Stimulated activated CD4-positive, alpha-beta T cell treated with anti-CD3 and anti-CD28 coated beads, Interleukin-2, amount 100 ng/mL, for 4 hours (primary cell): Measurements from ENCODE around the gene IARS2.
"Not testable (repeated sequence)": the region's sequence is repeated elsewhere in the genome, so short reads cannot be mapped to it uniquely, and the experiment has no call there.

Experiments used
- DNase-seq: peaks from one replicate; pipeline ENCODE4 v3.0.0-alpha.2; 2020; ENCODE audit warnings: low read depth

Gene IARS2

DNA sequence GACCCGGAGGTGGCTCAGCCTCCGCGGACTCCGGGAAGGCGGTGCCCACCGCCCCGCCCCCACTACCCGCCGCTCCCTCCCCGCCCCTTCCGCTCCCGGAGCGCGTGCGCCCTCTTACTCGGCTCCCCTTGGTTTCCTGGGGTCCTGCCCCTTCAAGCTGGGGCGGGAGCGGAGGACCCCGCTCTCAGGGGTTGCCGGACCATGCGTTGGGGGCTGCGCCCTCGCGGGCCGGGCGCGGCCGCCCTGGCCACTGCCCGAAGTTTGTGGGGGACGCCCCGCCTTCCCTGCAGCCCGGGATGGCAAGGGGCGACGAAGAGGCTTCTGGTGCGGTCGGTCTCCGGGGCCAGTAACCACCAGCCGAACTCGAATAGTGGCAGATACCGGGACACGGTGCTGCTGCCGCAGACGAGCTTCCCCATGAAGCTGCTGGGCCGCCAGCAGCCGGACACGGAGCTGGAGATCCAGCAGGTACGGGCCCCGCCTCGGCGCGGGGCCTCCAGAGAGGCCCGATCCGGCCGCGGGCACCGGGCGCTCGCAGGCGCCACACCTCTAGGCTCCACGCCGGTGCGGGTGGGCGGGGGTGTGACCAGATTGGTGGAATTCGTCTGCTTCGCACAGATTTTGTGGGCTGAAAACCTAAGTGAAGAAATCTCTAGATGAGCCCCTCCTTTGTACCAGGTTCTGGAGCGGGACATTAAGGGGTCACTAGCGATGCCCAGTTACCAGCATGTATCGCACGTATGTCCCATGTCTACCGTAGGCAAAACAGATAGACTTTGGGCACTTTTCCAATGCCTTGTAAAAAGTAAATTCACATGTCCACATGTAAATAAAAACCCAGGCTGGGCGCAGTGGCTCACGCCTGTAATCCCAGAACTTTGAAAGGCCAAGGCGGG is at the start of gene IARS2:
IARS2 (plus strand) TSS at position 117 of the 896 bp plus-strand sequence; CDS start at position 202, 85 bp downstream.
- DNase-seq = peak; percentile 91

- DNase-seq = no peak
These were observed 49.1 kb upstream of the IARS2 start for GRCh38 chr1:220044678-220045355.

- no peak for DNase-seq
These were observed 48.4 kb upstream of the IARS2 start for GRCh38 chr1:220045356-220046051.

- peak; percentile 91 for DNase-seq
These were observed 47.6 kb upstream of the IARS2 start, which contains the start of gene EPRS1 for GRCh38 chr1:220046052-220046930. EPRS1 (minus strand) TSS chr1:220046505; CDS start chr1:220046388, 117 bp downstream.

DNA sequence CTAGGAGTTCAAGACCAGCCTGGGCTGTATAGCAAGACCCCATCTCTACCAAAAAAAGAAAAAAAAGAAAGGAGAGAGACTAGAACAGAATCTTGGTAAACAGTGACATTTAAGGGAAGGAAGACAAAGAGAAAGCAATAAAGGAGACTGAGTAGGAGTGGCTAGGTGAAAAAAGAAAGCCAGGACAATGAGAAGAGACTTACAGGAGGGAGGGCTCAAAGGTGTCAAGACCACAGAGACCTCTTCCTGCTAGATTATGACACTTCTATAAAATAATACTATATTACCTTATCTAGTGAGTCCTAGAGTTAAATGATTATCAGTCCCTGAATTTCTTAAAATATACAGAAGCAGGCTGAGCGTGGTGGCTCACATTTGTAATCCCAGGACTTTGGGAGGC is 37.6 kb upstream of the IARS2 start:
- DNase-seq = no peak

DNA sequence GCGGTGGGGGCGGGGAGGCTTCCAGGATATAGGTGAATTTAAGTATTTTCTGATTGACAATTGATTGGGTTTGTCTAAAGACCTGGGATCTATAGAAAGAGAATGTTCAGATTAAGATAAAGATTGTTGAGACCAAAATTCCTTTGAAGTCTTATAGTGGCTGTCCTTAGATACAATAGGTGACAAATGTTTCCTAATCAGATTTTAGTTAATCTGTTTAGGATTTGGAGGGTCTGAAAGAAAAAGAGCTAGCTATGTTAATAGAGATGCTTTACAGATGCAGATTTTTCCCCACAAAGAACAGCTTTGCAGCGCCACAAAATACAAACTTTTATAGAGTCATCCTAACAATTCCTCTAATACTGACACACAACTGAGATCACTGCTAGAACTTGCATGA is 33.1 kb upstream of the IARS2 start:
- no peak for DNase-seq

DNA sequence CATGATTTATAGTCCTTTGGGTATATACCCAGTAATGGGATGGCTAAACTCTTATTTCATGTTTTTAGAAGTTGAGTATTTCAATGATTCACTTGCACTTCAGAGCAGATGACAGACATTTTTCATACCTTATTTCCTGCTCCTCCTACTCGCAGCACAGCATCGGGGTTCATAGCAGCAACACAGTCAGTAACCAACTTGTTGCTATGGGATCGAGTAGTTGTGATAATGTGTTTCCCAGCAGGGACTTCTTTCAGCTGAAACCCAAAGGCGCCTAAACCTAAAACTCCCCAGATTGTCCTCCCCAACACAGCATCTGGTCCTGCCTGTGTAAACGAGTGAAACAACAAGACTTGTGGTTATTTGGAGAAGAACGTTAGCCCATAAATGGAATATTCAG is 31.3 kb upstream of the IARS2 start:
- no peak for DNase-seq

- DNase-seq = no peak
These were observed 26.4 kb upstream of the IARS2 start for GRCh38 chr1:220067269-220068204.

DNA sequence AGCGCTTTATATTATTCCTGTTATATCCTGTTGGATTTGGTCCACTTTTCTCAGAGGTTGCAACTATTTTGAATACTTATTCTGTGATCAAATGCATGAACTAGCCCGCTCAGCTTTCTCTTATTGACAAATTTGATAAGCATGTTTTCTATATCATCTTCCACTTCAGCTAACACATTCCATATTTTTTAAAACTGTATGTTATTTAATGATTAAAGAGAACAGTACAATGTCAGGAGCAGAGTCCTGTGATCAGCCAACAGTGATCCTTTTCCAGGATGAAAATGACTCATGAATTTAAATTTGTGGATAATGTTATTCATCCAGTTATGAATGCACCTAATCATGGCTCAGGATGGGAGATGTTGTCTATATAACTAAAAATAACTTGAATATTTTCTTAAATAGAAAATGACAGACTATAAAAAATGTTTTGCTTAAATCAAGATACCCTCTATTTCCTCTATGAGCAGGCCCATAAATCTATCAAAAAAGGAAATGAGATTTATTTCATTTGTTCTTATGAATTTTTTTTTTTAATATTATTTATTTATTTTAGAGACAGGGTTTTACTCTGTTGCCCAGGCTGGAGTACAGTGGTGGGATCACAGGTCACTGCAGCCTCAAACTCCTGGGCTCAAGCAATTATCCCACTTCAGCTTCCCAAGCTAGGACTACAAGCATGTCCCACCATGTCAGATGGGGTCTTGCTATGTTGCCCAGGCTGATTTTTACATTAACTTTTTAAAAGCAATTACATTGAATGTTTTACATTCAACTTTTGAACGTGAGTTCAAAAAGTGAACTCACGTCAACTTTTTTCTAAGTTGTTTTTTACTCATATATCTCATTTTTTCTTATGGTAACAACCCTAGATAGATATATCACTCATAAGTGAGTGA is 16.8 kb upstream of the IARS2 start:
- no peak for DNase-seq

DNA sequence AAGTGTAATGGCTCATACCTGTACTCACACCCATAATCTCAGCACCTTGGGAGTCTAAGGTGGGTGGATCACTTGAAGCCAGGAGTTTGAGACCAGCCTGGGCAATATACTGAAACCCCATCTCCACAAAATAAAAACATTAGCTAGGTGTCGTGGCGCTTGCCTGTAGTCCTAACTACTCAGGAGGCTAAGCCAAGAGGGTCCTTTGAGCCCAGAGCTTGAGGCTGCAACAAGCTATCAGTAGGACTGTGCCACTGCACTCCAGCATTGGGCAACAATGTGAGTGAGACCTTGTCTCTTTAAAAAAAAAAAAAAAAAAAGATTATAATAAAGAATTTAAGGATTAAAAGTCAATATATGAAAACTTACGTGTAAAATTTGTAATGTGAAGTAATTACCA is 16.0 kb upstream of the IARS2 start:
- DNase-seq = no peak

GRCh38 chr1:220084460-220084859 is 9.5 kb upstream of the IARS2 start:
- DNase-seq = no peak

GRCh38 chr1:220086261-220086686 is 7.7 kb upstream of the IARS2 start:
- not testable (repeated sequence) for DNase-seq

- DNase-seq = peak; percentile 96
These were observed 4.0 kb upstream of the IARS2 start, which contains the start of gene BPNT1 for GRCh38 chr1:220089650-220090556. BPNT1 (minus strand) TSS chr1:220089788; CDS start chr1:220079846, 9,942 bp downstream.

GRCh38 chr1:220092694-220093093 is 1.2 kb upstream of the IARS2 start:
- DNase-seq = no peak

GRCh38 chr1:220093361-220094015 is 444 bp upstream of the IARS2 start:
- no peak for DNase-seq

GRCh38 chr1:220099826-220100225 is 5.9 kb downstream of the IARS2 start:
- no peak for DNase-seq

GRCh38 chr1:220110473-220110872 is 16.5 kb downstream of the IARS2 start:
- not testable (repeated sequence) for DNase-seq
